H9 (cell line): ENCODE results near the gene KCNK16. TPM values are rescaled to one million over a fixed set of nuclear protein-coding genes. Genes with fewer than 3 reads are reported as not detected.

Experiments used
- DNase-seq: peaks from one replicate; pipeline ENCODE4 v3.0.0-alpha.2; 2017
- H2AFZ ChIP-seq: one replicate; pipeline ENCODE4 v1.6.1; 2013; ENCODE audit warnings: mild to moderate bottlenecking, low read length, control low read depth, moderate library complexity
- H2AK5ac ChIP-seq: 2 replicates; pipeline ENCODE4 v1.6.1; 2013; ENCODE audit warnings: low read length, control low read depth, mixed read lengths; ENCODE audit not compliant: insufficient read length
- H2BK120ac ChIP-seq: one replicate; pipeline ENCODE4 v1.6.1; 2013; ENCODE audit warnings: low read depth, mild to moderate bottlenecking, low read length, control low read depth, inconsistent platforms; ENCODE audit not compliant: poor library complexity, severe bottlenecking
- H2BK12ac ChIP-seq: 2 replicates; pipeline ENCODE4 v1.6.1; 2013; ENCODE audit warnings: low read length, control low read depth, mixed read lengths, low read depth; ENCODE audit not compliant: insufficient read length
- H2BK15ac ChIP-seq: 2 replicates; pipeline ENCODE4 v1.6.1; 2013; ENCODE audit warnings: low read depth, low read length, control low read depth
- H2BK20ac ChIP-seq: one replicate; pipeline ENCODE4 v1.6.1; 2013; ENCODE audit warnings: low read depth, mild to moderate bottlenecking, low read length, control low read depth, inconsistent platforms; ENCODE audit not compliant: poor library complexity, severe bottlenecking
- H2BK5ac ChIP-seq: 2 replicates; pipeline ENCODE4 v1.6.1; 2013; ENCODE audit warnings: low read length, control low read depth, mixed read lengths; ENCODE audit not compliant: insufficient read length
- H3K14ac ChIP-seq: 2 replicates; pipeline ENCODE4 v1.6.1; 2013; ENCODE audit warnings: low read length, control low read depth; ENCODE audit not compliant: insufficient read depth
- H3K18ac ChIP-seq: 2 replicates; pipeline ENCODE4 v1.6.1; 2013; ENCODE audit warnings: low read depth, mild to moderate bottlenecking, mixed read lengths, low read length, control low read depth; ENCODE audit not compliant: insufficient read length
- H3K23ac ChIP-seq: 2 replicates; pipeline ENCODE4 v1.6.1; 2013; ENCODE audit warnings: low read length, control low read depth, mixed read lengths, low read depth; ENCODE audit not compliant: insufficient read length
- H3K23me2 ChIP-seq: 2 replicates; pipeline ENCODE4 v1.6.1; 2013; ENCODE audit warnings: low read depth, mild to moderate bottlenecking, mixed read lengths, low read length, control low read depth; ENCODE audit not compliant: insufficient read length, poor library complexity, severe bottlenecking
- H3K27ac ChIP-seq: 2 replicates; pipeline ENCODE4 v1.5.1; 2013; ENCODE audit warnings: low read length, control low read depth, mixed read lengths, low read depth; ENCODE audit not compliant: insufficient read length
- H3K27me3 ChIP-seq: 2 replicates; pipeline ENCODE4 v1.6.1; 2013; ENCODE audit warnings: low read length, control low read depth, inconsistent platforms; ENCODE audit not compliant: insufficient read depth
- H3K4ac ChIP-seq: 2 replicates; pipeline ENCODE4 v1.6.1; 2013; ENCODE audit warnings: low read depth, mild to moderate bottlenecking, control low read depth, inconsistent platforms, low read length, moderate library complexity
- H3K4me1 ChIP-seq: 2 replicates; pipeline ENCODE4 v1.6.1; 2013; ENCODE audit warnings: low read length, control low read depth, inconsistent platforms; ENCODE audit not compliant: insufficient read depth
- H3K4me2 ChIP-seq: 2 replicates; pipeline ENCODE4 v1.6.1; 2013; ENCODE audit warnings: low read length, control low read depth, mixed read lengths; ENCODE audit not compliant: insufficient read length, insufficient read depth
- H3K56ac ChIP-seq: 2 replicates; pipeline ENCODE4 v1.6.1; 2013; ENCODE audit warnings: low read depth, mild to moderate bottlenecking, mixed read lengths, low read length, control low read depth; ENCODE audit not compliant: insufficient read length
- H3K79me1 ChIP-seq: 2 replicates; pipeline ENCODE4 v1.6.1; 2013; ENCODE audit warnings: low read depth, mild to moderate bottlenecking, moderate library complexity, low read length, control low read depth, inconsistent platforms; ENCODE audit not compliant: insufficient read depth, poor library complexity, severe bottlenecking
- H3K79me2 ChIP-seq: 2 replicates; pipeline ENCODE4 v1.6.1; 2013; ENCODE audit warnings: low read length, control low read depth, inconsistent platforms; ENCODE audit not compliant: insufficient read depth
- H3K9ac ChIP-seq: 2 replicates; pipeline ENCODE4 v1.6.1; 2013; ENCODE audit warnings: low read length, control low read depth, mixed read lengths; ENCODE audit not compliant: insufficient read length; ENCODE audit errors: extremely low read depth
- H3K9me3 ChIP-seq: one replicate; pipeline ENCODE4 v1.6.1; 2013; ENCODE audit warnings: low read depth, low read length, inconsistent platforms; ENCODE audit not compliant: control insufficient read depth
- H3T11ph ChIP-seq: one replicate; pipeline ENCODE4 v1.6.1; 2013; ENCODE audit warnings: mild to moderate bottlenecking, low read length, control low read depth, inconsistent platforms
- H4K20me1 ChIP-seq: one replicate; pipeline ENCODE4 v1.6.1; 2013; ENCODE audit not compliant: control insufficient read depth, insufficient read length, insufficient read depth
- H4K5ac ChIP-seq: 2 replicates; pipeline ENCODE4 v1.6.1; 2013; ENCODE audit warnings: low read depth, mild to moderate bottlenecking, mixed read lengths, low read length, control low read depth; ENCODE audit not compliant: insufficient read length
- H4K8ac ChIP-seq: replicated peaks from 2 replicates; pipeline ENCODE4 v1.6.1; 2013; ENCODE audit warnings: low read length, control low read depth, mixed read lengths, low read depth; ENCODE audit not compliant: insufficient read length
- H4K91ac ChIP-seq: 2 replicates; pipeline ENCODE4 v1.6.1; 2013; ENCODE audit warnings: low read depth, mild to moderate bottlenecking, moderate library complexity, mixed read lengths, low read length, control low read depth; ENCODE audit not compliant: insufficient read length
- H3K27ac Mint-ChIP-seq, 3 experiments: 2 replicates in 2 of 3; 3 replicates in 1 of 3; pipeline ENCODE4 v1.8.0; 2020 to 2021; ENCODE audit warnings: mixed read lengths in 3 of 3, mild to moderate bottlenecking in 1 of 3, moderate library complexity in 1 of 3
- H3K27me3 Mint-ChIP-seq: 2 replicates; pipeline ENCODE4 v1.8.0; 2021; ENCODE audit warnings: low read depth, mild to moderate bottlenecking, moderate library complexity, mixed read lengths
- H3K36me3 Mint-ChIP-seq, 3 experiments: 2 replicates in 2 of 3; 3 replicates in 1 of 3; pipeline ENCODE4 v1.8.0; 2020 to 2021; ENCODE audit warnings: low read depth in 3 of 3, mixed read lengths in 3 of 3; ENCODE audit not compliant: insufficient read depth in 1 of 3
- H3K4me1 Mint-ChIP-seq, 2 experiments: 2 replicates each; pipeline ENCODE4 v1.8.0; 2020; ENCODE audit warnings: mixed read lengths in 2 of 2
- H3K4me3 Mint-ChIP-seq, 2 experiments: 2 replicates in 1 of 2; 3 replicates in 1 of 2; pipeline ENCODE4 v1.8.0; 2020 to 2021; ENCODE audit warnings: mild to moderate bottlenecking in 2 of 2, mixed read lengths in 2 of 2, moderate library complexity in 1 of 2
- H3K9me3 Mint-ChIP-seq, 2 experiments: 2 replicates in 1 of 2; 3 replicates in 1 of 2; pipeline ENCODE4 v1.8.0; 2020; ENCODE audit warnings: mild to moderate bottlenecking in 2 of 2, mixed read lengths in 2 of 2, moderate library complexity in 1 of 2
- WGBS: extraction: QIAGEN DNeasy Blood & Tissue Kit; methylation state at CpG from one replicate; pipeline ENCODE4 v1.1.7; 2013; ENCODE audit warnings: missing lambda C conversion rate, low lambda C conversion rate, mixed read lengths; ENCODE audit not compliant: insufficient read length; ENCODE audit errors: extremely low coverage; 5-methylcytosine and 5-hydroxymethylcytosine counted together
- total RNA-seq: library from RNA; stranded (reverse); gene quantifications from 2 replicates; pipeline ENCODE4 v1.2.1, GENCODE V29; 2021
- TF ChIP-seq, protein P1 (sequence below): fragments of 200-600 bp; sonication (generic); conservative IDR thresholded peaks from 3 replicates; pipeline ENCODE4 v1.8.0; 2021; ENCODE audit warnings: antibody characterized with exemption, mild to moderate bottlenecking

KCNK16 gene
- total RNA-seq, 1 experiment from 2014 or later = not detected

DNA sequence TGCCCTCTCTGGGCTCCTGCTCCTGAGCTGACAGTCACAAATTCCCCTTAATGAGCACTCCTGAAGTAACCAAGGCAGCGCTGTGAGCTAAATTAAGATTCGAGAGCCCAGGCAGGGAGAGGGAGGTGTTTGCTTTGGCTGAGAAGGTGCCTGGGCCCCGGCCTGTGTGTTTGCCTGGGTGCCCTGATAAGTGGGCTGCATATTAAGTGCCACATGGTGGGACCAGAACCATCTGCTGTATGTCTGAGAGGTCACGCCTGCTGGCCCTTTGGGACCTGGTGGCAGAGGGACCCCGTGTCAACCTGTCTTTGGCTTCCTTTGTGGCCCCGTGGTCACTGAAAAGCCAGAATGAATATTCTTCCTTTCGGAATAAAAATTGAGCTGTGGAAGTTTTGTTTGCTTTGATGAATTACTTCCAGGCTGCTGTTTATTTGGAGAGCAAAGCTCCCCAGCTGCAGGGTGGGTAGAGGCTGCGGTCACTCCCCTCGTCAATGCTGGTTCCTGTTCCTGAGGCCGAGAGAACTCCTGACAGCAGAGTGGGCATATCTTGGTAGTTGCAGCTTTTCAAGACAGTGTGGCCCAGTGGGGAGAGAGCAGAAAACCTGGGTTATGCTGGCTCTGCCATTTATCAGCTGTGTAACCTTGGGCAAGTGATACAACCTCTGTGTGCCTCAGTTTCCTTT lies 17.5 kb upstream of the KCNK16 start:
- Histone ChIP-seq H3K4me2 (no peak overlapping the region), H2AK5ac (no peak overlapping the region), H3K27me3 (no peaks in the 10 kb centered on the region), H2BK120ac (no peak overlapping the region), H3K27ac (no peak overlapping the region), H2AFZ (no peak overlapping the region), H4K8ac (no peak overlapping the region), H3T11ph (no peak overlapping the region), H3K9me3 (no peaks in the 10 kb centered on the region), H3K4me1 (no peaks in the 10 kb centered on the region; the same call in 1 of the 2 replicates), H3K14ac (no peak overlapping the region), H2BK5ac (no peak overlapping the region), H2BK12ac (no peak overlapping the region), H4K5ac (no peak overlapping the region), H3K79me1 (no peaks in the 10 kb centered on the region), H3K4ac (no peak overlapping the region), H3K56ac (no peak overlapping the region), H4K91ac (no peak overlapping the region), H3K9ac (no peak overlapping the region), H4K20me1 (no peaks in the 10 kb centered on the region), H3K79me2 (no peaks in the 10 kb centered on the region), H3K23ac (no peak overlapping the region), H3K18ac (no peak overlapping the region), H2BK20ac (no peak overlapping the region), H2BK15ac (no peak overlapping the region), H3K23me2 (no peaks in the 10 kb centered on the region)
- peaks cover 0 to 5% (median 0%) of the 10 kb centered on the region in 3 experiments; a peak in 2 of 7 replicates for H3K36me3 Mint-ChIP-seq
- WGBS = no CpG with 5 or more reads among the region's 10 CpGs
- no peak overlapping the region; a peak in 1 of 7 replicates for H3K27ac Mint-ChIP-seq
- H3K9me3 Mint-ChIP-seq = peaks cover 0 to 4% of the 10 kb centered on the region in 2 experiments; a peak in 3 of 5 replicates
- H3K27me3 Mint-ChIP-seq = peaks cover 9% of the 10 kb centered on the region
- peaks cover 35 to 48% of the 10 kb centered on the region in 2 experiments for H3K4me1 Mint-ChIP-seq
- no peak for DNase-seq
- TF ChIP-seq, protein P1, sequence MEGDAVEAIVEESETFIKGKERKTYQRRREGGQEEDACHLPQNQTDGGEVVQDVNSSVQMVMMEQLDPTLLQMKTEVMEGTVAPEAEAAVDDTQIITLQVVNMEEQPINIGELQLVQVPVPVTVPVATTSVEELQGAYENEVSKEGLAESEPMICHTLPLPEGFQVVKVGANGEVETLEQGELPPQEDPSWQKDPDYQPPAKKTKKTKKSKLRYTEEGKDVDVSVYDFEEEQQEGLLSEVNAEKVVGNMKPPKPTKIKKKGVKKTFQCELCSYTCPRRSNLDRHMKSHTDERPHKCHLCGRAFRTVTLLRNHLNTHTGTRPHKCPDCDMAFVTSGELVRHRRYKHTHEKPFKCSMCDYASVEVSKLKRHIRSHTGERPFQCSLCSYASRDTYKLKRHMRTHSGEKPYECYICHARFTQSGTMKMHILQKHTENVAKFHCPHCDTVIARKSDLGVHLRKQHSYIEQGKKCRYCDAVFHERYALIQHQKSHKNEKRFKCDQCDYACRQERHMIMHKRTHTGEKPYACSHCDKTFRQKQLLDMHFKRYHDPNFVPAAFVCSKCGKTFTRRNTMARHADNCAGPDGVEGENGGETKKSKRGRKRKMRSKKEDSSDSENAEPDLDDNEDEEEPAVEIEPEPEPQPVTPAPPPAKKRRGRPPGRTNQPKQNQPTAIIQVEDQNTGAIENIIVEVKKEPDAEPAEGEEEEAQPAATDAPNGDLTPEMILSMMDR = no peak
- H3K4me3 Mint-ChIP-seq = no peak overlapping the region
